Hepatocyte (in vitro differentiated cells): Measurements from ENCODE around the gene BCAS3. TPM values are rescaled to one million over a fixed set of nuclear protein-coding genes. Genes with fewer than 3 reads are reported as not detected.

ENCODE experiments used
- DNase-seq: peaks from one replicate; pipeline ENCODE4 v3.0.0-alpha.2; 2016; ENCODE audit warnings: low spot score
- H2AFZ ChIP-seq: fragments of 200-600 bp; sonication (generic); 2 replicates; pipeline ENCODE4 v1.6.0; 2016; ENCODE audit warnings: antibody characterized with exemption, mild to moderate bottlenecking
- H3K27ac ChIP-seq: fragments of 200-600 bp; sonication (generic); 2 replicates; pipeline ENCODE4 v1.5.1; 2016; ENCODE audit warnings: mild to moderate bottlenecking
- H3K27me3 ChIP-seq: fragments of 200-600 bp; sonication (generic); 2 replicates; pipeline ENCODE4 v1.6.1; 2016
- H3K36me3 ChIP-seq: fragments of 200-600 bp; sonication (generic); replicated peaks from 2 replicates; pipeline ENCODE4 v1.5.1; 2016; ENCODE audit warnings: low read depth; ENCODE audit not compliant: insufficient read depth
- H3K4me1 ChIP-seq: fragments of 200-600 bp; sonication (generic); 2 replicates; pipeline ENCODE4 v1.5.1; 2016; ENCODE audit warnings: mild to moderate bottlenecking, moderate library complexity; ENCODE audit not compliant: insufficient read depth
- H3K4me2 ChIP-seq: fragments of 200-600 bp; sonication (generic); 2 replicates; pipeline ENCODE4 v1.6.0; 2016
- H3K4me3 ChIP-seq: fragments of 200-600 bp; sonication (generic); 2 replicates; pipeline ENCODE4 v1.5.1; 2016; ENCODE audit warnings: mild to moderate bottlenecking
- H3K79me2 ChIP-seq: fragments of 200-600 bp; sonication (generic); 2 replicates; pipeline ENCODE4 v1.6.0; 2017; ENCODE audit warnings: mild to moderate bottlenecking
- H3K9me2 ChIP-seq: fragments of 200-600 bp; sonication (generic); replicated peaks from 2 replicates; pipeline ENCODE4 v1.6.0; 2017; ENCODE audit warnings: mild to moderate bottlenecking; ENCODE audit not compliant: insufficient read depth
- H3K9me3 ChIP-seq: fragments of 200-600 bp; sonication (generic); 2 replicates; pipeline ENCODE4 v1.5.1; 2016; ENCODE audit warnings: low read depth, mild to moderate bottlenecking
- H4K20me1 ChIP-seq: fragments of 200-600 bp; sonication (generic); 2 replicates; pipeline ENCODE4 v1.6.0; 2016; ENCODE audit warnings: mild to moderate bottlenecking; ENCODE audit not compliant: insufficient read depth, poor library complexity, severe bottlenecking
- EZH2 ChIP-seq: fragments of 200-600 bp; sonication (generic); IDR thresholded peaks from 2 replicates; pipeline ENCODE4 v1.6.1; 2016; ENCODE audit warnings: antibody characterized with exemption, mild to moderate bottlenecking, borderline replicate concordance
- EZH2phosphoT487 ChIP-seq: fragments of 200-600 bp; sonication (generic); IDR thresholded peaks from one replicate; pipeline ENCODE4 v1.6.1; 2018; ENCODE audit warnings: antibody characterized with exemption, mild to moderate bottlenecking, low read depth, moderate library complexity; ENCODE audit not compliant: unreplicated experiment, severe bottlenecking
- WGBS: methylation state at CpG from one replicate; pipeline ENCODE4 v1.1.6; 2016; ENCODE audit warnings: low lambda C conversion rate; ENCODE audit errors: missing lambda C conversion rate; 5-methylcytosine and 5-hydroxymethylcytosine counted together
- polyA plus RNA-seq: library from polyadenylated mRNA; unstranded; fragments of >200 nt; fragmentation: Nextera tagmentation; extraction: Ambion mirVana; gene quantifications from 2 replicates; pipeline ENCODE4 v1.2.1, GENCODE V29; 2016
- total RNA-seq: library from RNA; depleted of rRNA; stranded (reverse); fragments of >200 nt; gene quantifications from 2 replicates; pipeline ENCODE4 v1.2.3, GENCODE V29; 2014
- TF ChIP-seq, protein P1 (sequence below): fragments of 200-600 bp; sonication (generic); IDR thresholded peaks from 2 replicates; pipeline ENCODE4 v1.5.1; 2016; ENCODE audit warnings: antibody characterized with exemption, mild to moderate bottlenecking; ENCODE audit not compliant: poor library complexity

BCAS3 gene
- total and polyA plus RNA-seq, 2 experiments from 2014 or later = 16.5 to 58.8 TPM

DNA sequence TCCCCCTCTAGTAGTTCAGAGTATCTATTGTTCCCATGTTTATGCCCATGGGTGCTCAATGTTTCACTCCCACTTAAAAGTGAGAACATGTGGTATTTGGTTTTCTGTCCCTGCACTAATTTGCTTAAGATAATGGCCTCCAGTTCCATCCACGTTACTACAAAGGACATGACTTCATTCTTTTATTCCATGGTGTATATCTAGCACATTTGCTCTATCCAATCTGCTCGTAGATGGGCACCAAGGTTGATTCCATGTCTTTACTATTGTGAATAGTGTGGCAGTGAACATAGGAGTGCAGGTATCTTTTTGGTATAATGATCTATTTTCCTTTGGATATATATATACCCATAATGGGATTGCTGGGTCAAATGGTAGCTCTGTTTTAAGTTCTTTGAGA lies 552.8 kb downstream of the BCAS3 start:
- H3K27ac ChIP-seq = no peak overlapping the region
- no peaks in the 10 kb centered on the region for H3K36me3 ChIP-seq
- H3K79me2 ChIP-seq = no peaks in the 10 kb centered on the region
- TF ChIP-seq EZH2 = no peak
- TF ChIP-seq, protein P1, sequence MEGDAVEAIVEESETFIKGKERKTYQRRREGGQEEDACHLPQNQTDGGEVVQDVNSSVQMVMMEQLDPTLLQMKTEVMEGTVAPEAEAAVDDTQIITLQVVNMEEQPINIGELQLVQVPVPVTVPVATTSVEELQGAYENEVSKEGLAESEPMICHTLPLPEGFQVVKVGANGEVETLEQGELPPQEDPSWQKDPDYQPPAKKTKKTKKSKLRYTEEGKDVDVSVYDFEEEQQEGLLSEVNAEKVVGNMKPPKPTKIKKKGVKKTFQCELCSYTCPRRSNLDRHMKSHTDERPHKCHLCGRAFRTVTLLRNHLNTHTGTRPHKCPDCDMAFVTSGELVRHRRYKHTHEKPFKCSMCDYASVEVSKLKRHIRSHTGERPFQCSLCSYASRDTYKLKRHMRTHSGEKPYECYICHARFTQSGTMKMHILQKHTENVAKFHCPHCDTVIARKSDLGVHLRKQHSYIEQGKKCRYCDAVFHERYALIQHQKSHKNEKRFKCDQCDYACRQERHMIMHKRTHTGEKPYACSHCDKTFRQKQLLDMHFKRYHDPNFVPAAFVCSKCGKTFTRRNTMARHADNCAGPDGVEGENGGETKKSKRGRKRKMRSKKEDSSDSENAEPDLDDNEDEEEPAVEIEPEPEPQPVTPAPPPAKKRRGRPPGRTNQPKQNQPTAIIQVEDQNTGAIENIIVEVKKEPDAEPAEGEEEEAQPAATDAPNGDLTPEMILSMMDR = no peak
- no peak for TF ChIP-seq EZH2phosphoT487
- no peaks in the 10 kb centered on the region for H3K27me3 ChIP-seq
- no peak for DNase-seq
- no peak overlapping the region for H3K4me2 ChIP-seq
- no peak overlapping the region for H3K4me3 ChIP-seq
- no peak overlapping the region for H2AFZ ChIP-seq
- H3K9me3 ChIP-seq = no peaks in the 10 kb centered on the region
- H3K4me1 ChIP-seq = peaks cover 39% of the 10 kb centered on the region
- 77% methylated on average over 2 of the region's 2 CpGs for WGBS
- no peaks in the 10 kb centered on the region for H3K9me2 ChIP-seq
- H4K20me1 ChIP-seq = no peaks in the 10 kb centered on the region

DNA sequence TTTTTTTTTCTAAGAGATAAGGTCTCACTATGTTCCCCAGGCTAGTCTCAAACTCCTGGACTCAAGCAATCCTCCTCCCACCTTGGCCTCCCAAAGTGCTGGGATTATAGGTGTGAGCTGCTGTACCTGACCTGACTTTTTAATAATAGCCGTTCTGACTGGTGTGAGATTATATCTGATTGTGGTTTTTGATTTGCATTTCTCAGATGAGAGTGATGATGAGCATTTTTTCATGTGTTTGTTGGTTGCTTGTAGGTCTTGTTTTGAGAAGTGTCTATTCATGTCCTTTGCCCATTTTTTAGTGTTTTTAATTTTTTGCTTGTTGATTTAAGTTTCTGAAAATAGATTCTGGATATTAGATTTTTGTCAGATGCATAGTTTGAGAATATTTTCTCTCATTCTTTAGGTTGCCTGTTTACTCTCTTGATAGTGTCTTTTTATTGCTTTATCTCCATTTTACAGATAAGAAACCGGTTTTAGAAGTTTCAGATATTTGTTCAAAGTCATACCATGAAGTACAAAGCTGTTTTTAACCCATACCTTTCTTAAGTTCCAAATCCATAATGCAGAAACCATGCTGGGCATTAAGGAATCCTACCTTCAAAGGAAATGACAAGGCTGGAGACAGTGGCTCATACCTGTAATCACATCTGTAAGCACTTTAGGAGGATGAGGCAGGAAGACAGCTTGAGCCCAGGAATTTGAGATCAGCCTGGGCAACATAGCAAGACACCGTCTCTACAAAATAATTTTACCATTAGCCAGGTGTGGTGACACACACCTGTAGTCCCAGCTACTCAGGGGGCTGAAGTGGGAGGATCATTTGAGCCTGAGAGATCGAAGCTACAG lies 553.5 kb downstream of the BCAS3 start:
- Histone ChIP-seq H4K20me1 (no peaks in the 10 kb centered on the region), H3K4me1 (peaks cover 46% of the 10 kb centered on the region), H3K36me3 (no peaks in the 10 kb centered on the region), H3K9me3 (no peaks in the 10 kb centered on the region), H2AFZ (no peak overlapping the region), H3K27me3 (no peaks in the 10 kb centered on the region), H3K27ac (peak overlapping the region; percentile 34), H3K9me2 (no peaks in the 10 kb centered on the region), H3K79me2 (no peaks in the 10 kb centered on the region), H3K4me3 (no peak overlapping the region), H3K4me2 (no peak overlapping the region)
- DNase-seq = no peak
- TF ChIP-seq EZH2phosphoT487 = no peak
- TF ChIP-seq, protein P1 = no peak
- no peak for TF ChIP-seq EZH2
- WGBS = 52% methylated on average over 4 of the region's 4 CpGs

DNA sequence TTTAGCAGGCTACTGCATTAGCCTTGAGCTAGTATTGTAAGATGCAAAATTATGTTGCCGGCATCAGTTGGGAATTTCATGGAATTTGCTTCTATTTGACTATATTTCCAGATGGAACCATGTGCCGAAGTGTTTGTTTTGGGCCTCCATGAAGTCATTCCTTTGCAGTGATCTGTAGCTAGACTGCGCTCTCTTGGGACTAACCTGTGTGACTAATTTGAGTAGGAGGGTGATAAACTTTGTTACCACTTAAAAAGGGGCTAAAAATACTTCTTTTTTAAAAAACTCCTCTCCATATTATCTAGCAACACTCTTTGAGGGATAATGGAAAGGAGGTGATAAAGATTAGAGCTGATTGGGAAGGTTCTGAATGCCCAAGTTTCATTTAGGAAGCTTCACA lies 555.2 kb downstream of the BCAS3 start:
- no peaks in the 10 kb centered on the region for H4K20me1 ChIP-seq

More for the DNA sequence above, 555.2 kb downstream of the BCAS3 start:
- Histone ChIP-seq H3K79me2 (no peaks in the 10 kb centered on the region), H3K9me2 (no peaks in the 10 kb centered on the region), H3K4me2 (no peak overlapping the region), H3K27me3 (no peaks in the 10 kb centered on the region), H3K9me3 (no peaks in the 10 kb centered on the region), H3K4me1 (peaks cover 46% of the 10 kb centered on the region), H3K27ac (no peak overlapping the region), H3K36me3 (no peaks in the 10 kb centered on the region), H3K4me3 (no peak overlapping the region), H2AFZ (no peak overlapping the region)
- no peak for DNase-seq
- WGBS = 76% methylated on average over 3 of the region's 3 CpGs
- no peak for TF ChIP-seq EZH2phosphoT487
- TF ChIP-seq, protein P1 = no peak
- TF ChIP-seq EZH2 = no peak
